ENCODE measurements around the gene GFER. TPM values are rescaled to one million over a fixed set of nuclear protein-coding genes. Genes with fewer than 3 reads are reported as not detected.

Gene GFER
- total and polyA plus RNA-seq, 2 of the 8 experiments (the other 6 are each of a cell fraction or from before 2014, with no cell fraction given) = 17.7 to 37.9 TPM

DNA sequence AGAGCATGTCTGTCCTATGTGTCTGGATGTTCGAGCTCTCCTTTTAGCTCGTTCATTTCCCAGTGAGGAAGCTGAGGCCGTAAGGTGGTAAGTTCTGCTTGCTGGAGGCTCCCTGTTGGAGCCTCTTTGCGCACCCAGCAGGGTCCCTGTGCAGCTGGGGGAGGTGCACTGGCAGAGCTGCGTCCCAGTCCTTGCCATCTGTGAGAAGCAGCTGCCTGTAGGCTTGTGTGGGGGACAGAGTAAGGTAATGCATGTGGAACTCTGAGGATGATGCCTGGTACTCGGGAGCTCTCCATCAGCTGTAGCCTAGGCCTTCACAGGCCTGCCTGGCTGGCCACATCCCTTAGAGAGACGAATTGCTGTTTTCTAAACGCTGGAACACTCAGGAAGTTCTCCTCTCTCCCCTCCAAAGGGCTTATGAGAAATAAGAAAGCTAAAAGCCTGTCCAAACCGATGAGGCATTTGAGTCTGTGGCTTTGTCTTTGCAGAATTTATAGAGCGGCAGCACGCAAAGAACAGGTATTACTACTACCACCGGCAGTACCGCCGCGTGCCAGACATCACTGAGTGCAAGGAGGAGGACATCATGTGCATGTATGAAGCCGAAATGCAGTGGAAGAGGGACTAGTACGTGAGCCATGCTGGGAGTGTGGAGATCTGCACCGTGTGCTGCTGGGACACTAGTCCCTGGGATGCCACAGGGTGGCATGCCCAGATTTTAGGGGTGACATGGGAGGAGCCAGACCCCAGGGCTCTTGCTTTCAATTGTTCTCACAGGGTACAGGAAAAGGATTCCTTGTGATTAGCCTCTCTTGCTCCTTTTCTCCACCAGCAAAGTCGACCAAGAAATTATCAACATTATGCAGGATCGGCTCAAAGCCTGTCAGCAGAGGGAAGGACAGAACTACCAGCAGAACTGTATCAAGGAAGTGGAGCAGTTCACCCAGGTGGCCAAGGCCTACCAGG, 23.0 kb upstream of the GFER start (continued):
- TF ChIP-seq, protein P1, sequence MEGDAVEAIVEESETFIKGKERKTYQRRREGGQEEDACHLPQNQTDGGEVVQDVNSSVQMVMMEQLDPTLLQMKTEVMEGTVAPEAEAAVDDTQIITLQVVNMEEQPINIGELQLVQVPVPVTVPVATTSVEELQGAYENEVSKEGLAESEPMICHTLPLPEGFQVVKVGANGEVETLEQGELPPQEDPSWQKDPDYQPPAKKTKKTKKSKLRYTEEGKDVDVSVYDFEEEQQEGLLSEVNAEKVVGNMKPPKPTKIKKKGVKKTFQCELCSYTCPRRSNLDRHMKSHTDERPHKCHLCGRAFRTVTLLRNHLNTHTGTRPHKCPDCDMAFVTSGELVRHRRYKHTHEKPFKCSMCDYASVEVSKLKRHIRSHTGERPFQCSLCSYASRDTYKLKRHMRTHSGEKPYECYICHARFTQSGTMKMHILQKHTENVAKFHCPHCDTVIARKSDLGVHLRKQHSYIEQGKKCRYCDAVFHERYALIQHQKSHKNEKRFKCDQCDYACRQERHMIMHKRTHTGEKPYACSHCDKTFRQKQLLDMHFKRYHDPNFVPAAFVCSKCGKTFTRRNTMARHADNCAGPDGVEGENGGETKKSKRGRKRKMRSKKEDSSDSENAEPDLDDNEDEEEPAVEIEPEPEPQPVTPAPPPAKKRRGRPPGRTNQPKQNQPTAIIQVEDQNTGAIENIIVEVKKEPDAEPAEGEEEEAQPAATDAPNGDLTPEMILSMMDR (IDR thresholded peaks at IDR 0.05; ENCODE audit: control extremely low read depth in 1 of 3, insufficient read depth in 1 of 3, low read depth in 1 of 3, low read length in 3 of 3) = no peak
- TF ChIP-seq CHD1 (IDR thresholded peaks at IDR 0.05; ENCODE audit: low read depth, low read length) (no peak), TAF1 (IDR thresholded peaks at IDR 0.05; ENCODE audit: low read depth, low read length) (no peak), HDAC2 (IDR thresholded peaks at IDR 0.05; ENCODE audit: borderline replicate concordance in 1 of 2, low read depth in 2 of 2, low read length in 2 of 2) (no peak), NANOG (IDR thresholded peaks at IDR 0.05; ENCODE audit: insufficient read depth, low read depth, low read length, poor library complexity, severe bottlenecking) (no peak), CBX8 (IDR thresholded peaks at IDR 0.05; ENCODE audit: borderline replicate concordance, low read depth, low read length) (no peak), SAP30 (IDR thresholded peaks at IDR 0.05; ENCODE audit: insufficient read depth, insufficient replicate concordance, low read length) (no peak)
